ENCODE measurements around the gene RAB36. TPM values are rescaled to one million over a fixed set of nuclear protein-coding genes. Genes with fewer than 3 reads are reported as not detected.

RAB36 gene
- total RNA-seq, 1 experiment from 2014 or later = 1.1 TPM

DNA sequence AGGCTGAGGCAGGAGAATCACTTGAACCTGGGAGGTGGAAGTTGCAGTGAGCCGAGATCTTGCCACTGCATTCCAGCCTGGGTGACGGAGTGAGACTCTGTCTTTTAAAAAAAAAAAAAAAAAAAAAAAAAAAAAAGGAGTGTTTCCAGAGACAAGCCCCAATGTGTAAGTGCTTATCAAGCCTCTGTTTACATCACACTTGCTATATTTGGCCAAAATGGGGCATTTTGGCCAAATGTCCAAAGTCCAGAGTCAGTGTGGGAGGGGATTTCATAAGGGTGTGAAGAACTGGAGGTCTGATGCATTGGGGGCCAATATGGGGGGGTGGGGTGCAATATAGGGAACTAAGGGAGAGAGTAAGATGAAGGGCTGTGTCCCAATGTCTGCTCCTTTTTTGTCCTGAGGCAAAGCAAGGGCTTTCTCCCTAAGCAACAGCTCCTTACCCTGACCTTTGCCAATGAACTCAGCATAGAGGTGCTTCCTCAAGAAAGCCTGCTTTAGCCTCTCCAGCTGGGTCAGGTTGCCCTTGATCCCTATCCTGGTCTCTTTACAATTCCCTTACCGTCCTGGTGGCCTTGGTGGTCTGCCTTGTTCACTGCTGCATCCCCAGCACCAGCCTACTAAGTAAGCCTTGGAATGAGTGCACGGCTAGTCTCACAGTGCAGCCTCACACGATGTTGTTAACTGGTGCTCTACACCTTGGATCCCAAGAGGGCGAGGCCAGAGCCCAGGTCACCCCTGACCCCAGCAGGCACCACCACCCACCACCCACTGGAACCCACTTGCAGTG is 21.0 kb downstream of the RAB36 start:
- H3K4me2 ChIP-seq (ENCODE audit: low read length) = no peak overlapping the region
- no peak for DNase-seq
- H3K27ac ChIP-seq (ENCODE audit: low read length) = no peak overlapping the region
- CTCF ChIA-PET = no interaction called here
- H3K9me3 ChIP-seq (ENCODE audit: low read length) = no peaks in the 10 kb centered on the region
- H2AFZ ChIP-seq (ENCODE audit: low read length) = no peak overlapping the region
- H4K20me1 ChIP-seq (ENCODE audit: low read length) = no peaks in the 10 kb centered on the region
- no TSS peak for BruUV-seq (replicated peaks)
- TF ChIP-seq EZH2 (IDR thresholded peaks at IDR 0.05; ENCODE audit: low read length, unreplicated experiment) = no peak
- no peak overlapping the region for H3K9ac ChIP-seq (ENCODE audit: low read length)
- no peaks in the 10 kb centered on the region for H3K4me1 ChIP-seq (ENCODE audit: insufficient read depth, low read length)
- POLR2A ChIA-PET (ENCODE audit: unreplicated experiment) = no interaction called here
- no peaks in the 10 kb centered on the region for H3K36me3 ChIP-seq (ENCODE audit: low read depth, low read length)
- no peaks in the 10 kb centered on the region for H3K79me2 ChIP-seq (ENCODE audit: low read length)
- H3K9me2 ChIP-seq (replicated peaks; ENCODE audit: low read length) = no peaks in the 10 kb centered on the region
- H3K4me3 ChIP-seq (ENCODE audit: low read length) = no peak overlapping the region
- intact Hi-C loops (cut with micrococcal nuclease) = no loop called here
- H3F3A ChIP-seq (ENCODE audit: low read length, unreplicated experiment) = no peaks in the 10 kb centered on the region
- ATAC-seq = no peak
- H3K27me3 ChIP-seq (ENCODE audit: low read length) = no peaks in the 10 kb centered on the region

DNA sequence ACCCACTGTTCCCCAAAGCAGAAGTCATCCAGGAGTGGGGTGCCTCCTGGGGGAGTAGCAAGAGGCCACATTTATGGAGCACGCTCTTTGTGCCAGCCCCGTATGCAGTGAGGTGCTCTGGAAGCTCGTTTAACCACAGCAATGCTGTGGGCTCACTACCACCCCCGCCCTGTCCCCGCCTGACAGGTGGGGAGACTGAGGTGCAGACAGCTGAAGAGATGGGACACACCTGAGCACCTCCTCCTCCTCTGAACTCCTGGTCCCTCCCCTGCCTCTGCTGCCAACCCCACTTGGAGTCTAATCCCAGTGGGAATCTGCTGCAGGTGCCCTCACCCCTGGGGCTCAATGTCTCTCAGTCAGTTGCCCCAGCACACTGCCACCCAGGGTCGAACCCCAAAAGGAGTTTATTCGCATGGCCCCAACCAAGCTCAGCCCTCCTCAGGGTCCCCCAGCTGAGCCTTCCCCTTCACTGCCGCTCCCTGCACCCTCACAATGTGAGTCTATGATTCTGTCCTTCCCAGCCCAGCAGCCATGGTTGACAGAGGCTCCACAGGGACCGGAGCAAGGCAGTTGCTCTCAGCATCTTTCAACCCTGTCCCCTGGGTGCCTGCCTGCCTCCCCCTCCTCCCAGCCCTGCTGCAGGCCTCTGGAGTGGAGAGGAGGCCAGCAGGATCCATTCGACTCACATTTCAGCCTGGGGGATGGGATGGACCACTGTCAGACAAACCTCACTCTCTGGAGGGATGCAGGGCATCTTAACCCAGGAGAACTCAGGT is 21.8 kb downstream of the RAB36 start:
- POLR2A ChIA-PET (ENCODE audit: unreplicated experiment) = no interaction called here
- Histone ChIP-seq H3K27me3 (ENCODE audit: low read length) (no peaks in the 10 kb centered on the region), H3K9me3 (ENCODE audit: low read length) (no peaks in the 10 kb centered on the region), H3F3A (ENCODE audit: low read length, unreplicated experiment) (no peaks in the 10 kb centered on the region), H3K4me2 (ENCODE audit: low read length) (no peak overlapping the region), H3K9me2 (replicated peaks; ENCODE audit: low read length) (no peaks in the 10 kb centered on the region), H3K79me2 (ENCODE audit: low read length) (no peaks in the 10 kb centered on the region), H2AFZ (ENCODE audit: low read length) (no peak overlapping the region), H3K36me3 (ENCODE audit: low read depth, low read length) (no peaks in the 10 kb centered on the region), H3K9ac (ENCODE audit: low read length) (no peak overlapping the region), H4K20me1 (ENCODE audit: low read length) (no peaks in the 10 kb centered on the region), H3K27ac (ENCODE audit: low read length) (no peak overlapping the region), H3K4me1 (ENCODE audit: insufficient read depth, low read length) (no peaks in the 10 kb centered on the region), H3K4me3 (ENCODE audit: low read length) (no peak overlapping the region)
- TF ChIP-seq EZH2 (IDR thresholded peaks at IDR 0.05; ENCODE audit: low read length, unreplicated experiment) = no peak
- TF ChIP-seq EZH2phosphoT487 (IDR thresholded peaks at IDR 0.05; ENCODE audit: borderline replicate concordance, low read length) = no peak
- TF ChIP-seq, protein P1, sequence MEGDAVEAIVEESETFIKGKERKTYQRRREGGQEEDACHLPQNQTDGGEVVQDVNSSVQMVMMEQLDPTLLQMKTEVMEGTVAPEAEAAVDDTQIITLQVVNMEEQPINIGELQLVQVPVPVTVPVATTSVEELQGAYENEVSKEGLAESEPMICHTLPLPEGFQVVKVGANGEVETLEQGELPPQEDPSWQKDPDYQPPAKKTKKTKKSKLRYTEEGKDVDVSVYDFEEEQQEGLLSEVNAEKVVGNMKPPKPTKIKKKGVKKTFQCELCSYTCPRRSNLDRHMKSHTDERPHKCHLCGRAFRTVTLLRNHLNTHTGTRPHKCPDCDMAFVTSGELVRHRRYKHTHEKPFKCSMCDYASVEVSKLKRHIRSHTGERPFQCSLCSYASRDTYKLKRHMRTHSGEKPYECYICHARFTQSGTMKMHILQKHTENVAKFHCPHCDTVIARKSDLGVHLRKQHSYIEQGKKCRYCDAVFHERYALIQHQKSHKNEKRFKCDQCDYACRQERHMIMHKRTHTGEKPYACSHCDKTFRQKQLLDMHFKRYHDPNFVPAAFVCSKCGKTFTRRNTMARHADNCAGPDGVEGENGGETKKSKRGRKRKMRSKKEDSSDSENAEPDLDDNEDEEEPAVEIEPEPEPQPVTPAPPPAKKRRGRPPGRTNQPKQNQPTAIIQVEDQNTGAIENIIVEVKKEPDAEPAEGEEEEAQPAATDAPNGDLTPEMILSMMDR (conservative IDR thresholded peaks at IDR 0.05; ENCODE audit: low read depth, low read length) = no peak
- CTCF ChIA-PET = no interaction called here
- intact Hi-C loops (cut with micrococcal nuclease) = no loop called here
- no peak for ATAC-seq
- no peak for DNase-seq
- no TSS peak for BruUV-seq (replicated peaks)

DNA sequence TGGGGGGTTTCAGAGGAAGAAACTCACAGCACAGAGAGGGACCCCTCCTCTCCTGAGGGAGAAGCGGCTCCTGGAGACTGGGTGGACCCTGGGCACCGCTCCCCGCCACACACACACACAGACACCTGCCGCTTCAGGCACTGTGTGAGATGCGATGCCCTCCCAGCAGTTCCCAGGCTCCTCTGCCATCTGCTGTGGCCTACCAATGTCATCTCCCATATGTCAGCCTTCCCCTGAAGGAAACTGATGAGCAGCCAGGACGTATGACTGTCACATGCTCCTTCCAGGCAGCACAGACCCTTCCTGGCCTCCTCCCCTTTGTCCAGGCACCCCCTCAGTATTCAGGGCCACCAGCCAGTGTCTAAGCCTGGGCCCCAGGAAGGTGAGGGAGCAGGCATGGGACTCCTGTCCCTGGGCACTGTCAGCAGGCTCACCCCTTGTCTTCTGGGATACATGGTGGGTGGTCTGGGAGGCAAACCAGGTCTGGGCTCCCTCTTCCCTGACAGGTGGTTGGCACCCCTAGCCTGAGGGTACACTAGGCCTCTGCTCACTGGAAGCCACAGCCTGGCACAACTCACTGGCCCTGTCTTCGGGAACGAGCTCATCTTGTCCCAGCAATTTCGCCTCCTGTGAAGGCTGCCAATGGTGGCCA is 23.2 kb downstream of the RAB36 start:
- ATAC-seq (no peak), DNase-seq (no peak)
- Histone ChIP-seq H3K4me2 (ENCODE audit: low read length) (no peak overlapping the region), H3K79me2 (ENCODE audit: low read length) (no peaks in the 10 kb centered on the region), H3K27me3 (ENCODE audit: low read length) (no peaks in the 10 kb centered on the region), H3K9me2 (replicated peaks; ENCODE audit: low read length) (no peaks in the 10 kb centered on the region), H3K36me3 (ENCODE audit: low read depth, low read length) (no peaks in the 10 kb centered on the region), H3K9ac (ENCODE audit: low read length) (no peak overlapping the region), H3K27ac (ENCODE audit: low read length) (no peak overlapping the region), H4K20me1 (ENCODE audit: low read length) (no peaks in the 10 kb centered on the region), H3K4me3 (ENCODE audit: low read length) (no peak overlapping the region), H2AFZ (ENCODE audit: low read length) (no peak overlapping the region), H3K9me3 (ENCODE audit: low read length) (no peaks in the 10 kb centered on the region), H3K4me1 (ENCODE audit: insufficient read depth, low read length) (no peaks in the 10 kb centered on the region), H3F3A (ENCODE audit: low read length, unreplicated experiment) (no peaks in the 10 kb centered on the region)
- intact Hi-C loops (cut with micrococcal nuclease) = no loop called here
- TF ChIP-seq EZH2 (IDR thresholded peaks at IDR 0.05; ENCODE audit: low read length, unreplicated experiment) = no peak
- TF ChIP-seq, protein P1 (conservative IDR thresholded peaks at IDR 0.05; ENCODE audit: low read depth, low read length) = no peak
- TF ChIP-seq EZH2phosphoT487 (IDR thresholded peaks at IDR 0.05; ENCODE audit: borderline replicate concordance, low read length) = no peak
- CTCF ChIA-PET = no interaction called here
- no TSS peak for BruUV-seq (replicated peaks)
- POLR2A ChIA-PET (ENCODE audit: unreplicated experiment) = no interaction called here

Data from PC-3 (cell line).